Measurements from ENCODE around the gene JAM2. TPM values are rescaled to one million over a fixed set of nuclear protein-coding genes. Genes with fewer than 3 reads are reported as not detected.

JAM2 gene
- total RNA-seq, 2 donors from 2014 or later = 0.33 to 3.4 TPM

- intact Hi-C loops (cut with DNase I) = no loop called here
- peak; percentile 13 to 23 (median 16) for DNase-seq
These were observed 12.3 kb upstream of the JAM2 start for GRCh38 chr21:25626757-25627156.

GRCh38 chr21:25632296-25632695 lies 6.8 kb upstream of the JAM2 start:
- TF ChIP-seq POLR2A (IDR thresholded peaks at IDR 0.05) (no peak), CTCF (IDR thresholded peaks at IDR 0.05) (no peak)
- no peak overlapping the region for H3K27ac ChIP-seq
- no peaks in the 10 kb centered on the region for H3K36me3 ChIP-seq (replicated peaks in 1 of 2; ENCODE audit: insufficient read depth in 1 of 2, low read depth in 2 of 2)
- H3K27me3 ChIP-seq = no peaks in the 10 kb centered on the region
- DNase-seq (no peak), ATAC-seq (no peak)
- H3K4me3 ChIP-seq = no peak overlapping the region
- H3K9me3 ChIP-seq = no peaks in the 10 kb centered on the region
- no peaks in the 10 kb centered on the region for H3K4me1 ChIP-seq
- intact Hi-C loops (cut with DNase I) = no loop called here
- 89 to 95% methylated on average over 2 of the region's 2 CpGs for WGBS, 2 donors

More at GRCh38 chr21:25626757-25627156, 12.3 kb upstream of the JAM2 start:
- no peaks in the 10 kb centered on the region for H3K9me3 ChIP-seq
- no peak overlapping the region for H3K27ac ChIP-seq
- H3K36me3 ChIP-seq (replicated peaks in 1 of 2; ENCODE audit: insufficient read depth in 1 of 2, low read depth in 2 of 2) = no peaks in the 10 kb centered on the region
- no peak for ATAC-seq
- 54 to 59% methylated on average over 2 of the region's 2 CpGs for WGBS, 2 donors
- H3K4me3 ChIP-seq = no peak overlapping the region
- no peaks in the 10 kb centered on the region for H3K27me3 ChIP-seq
- H3K4me1 ChIP-seq = no peaks in the 10 kb centered on the region
- TF ChIP-seq POLR2A (IDR thresholded peaks at IDR 0.05) (no peak), CTCF (IDR thresholded peaks at IDR 0.05) (no peak)

GRCh38 chr21:25635310-25635709 lies 3.7 kb upstream of the JAM2 start:
- DNase-seq (no peak), ATAC-seq (no peak)
- Histone ChIP-seq H3K4me1 (peaks cover 16% of the 10 kb centered on the region), H3K9me3 (no peaks in the 10 kb centered on the region), H3K4me3 (no peak overlapping the region), H3K36me3 (replicated peaks in 1 of 2; ENCODE audit: insufficient read depth in 1 of 2, low read depth in 2 of 2) (no peaks in the 10 kb centered on the region), H3K27me3 (no peaks in the 10 kb centered on the region), H3K27ac (no peak overlapping the region)
- TF ChIP-seq CTCF (IDR thresholded peaks at IDR 0.05) (no peak), POLR2A (IDR thresholded peaks at IDR 0.05) (no peak)
- WGBS, 2 donors = 48 to 55% methylated on average over 8 of the region's 8 CpGs
- intact Hi-C loops (cut with DNase I) = no loop called here

DNA sequence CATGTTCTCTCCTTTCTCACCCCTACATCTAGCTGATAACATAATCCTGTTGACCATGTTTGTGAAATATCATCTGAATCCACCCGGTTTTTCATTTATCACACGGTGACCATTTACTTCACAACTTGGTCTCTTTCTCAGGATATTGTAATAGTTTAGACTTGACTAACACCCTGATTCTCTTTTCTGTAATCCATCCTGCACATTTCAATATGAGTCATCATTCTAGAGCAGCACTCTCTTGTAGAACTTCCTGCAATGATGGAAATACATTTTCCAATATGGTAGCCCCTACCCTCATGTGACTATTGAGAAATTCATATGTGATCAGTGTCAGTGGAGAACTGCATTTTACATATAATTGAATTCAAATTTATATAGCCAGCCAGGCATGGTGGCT lies 2.3 kb upstream of the JAM2 start:
- intact Hi-C loops (cut with DNase I) = no loop called here
- ATAC-seq = no peak
- H3K9me3 ChIP-seq = no peaks in the 10 kb centered on the region
- 71 to 82% methylated on average over 2 of the region's 2 CpGs for WGBS, 2 donors
- DNase-seq = no peak
- H3K4me3 ChIP-seq = no peak overlapping the region
- H3K36me3 ChIP-seq (replicated peaks in 1 of 2; ENCODE audit: insufficient read depth in 1 of 2, low read depth in 2 of 2) = no peaks in the 10 kb centered on the region
- H3K27me3 ChIP-seq = no peaks in the 10 kb centered on the region
- no peak overlapping the region for H3K27ac ChIP-seq
- peaks cover 18% of the 10 kb centered on the region for H3K4me1 ChIP-seq
- TF ChIP-seq POLR2A (IDR thresholded peaks at IDR 0.05) (no peak), CTCF (IDR thresholded peaks at IDR 0.05) (no peak)

- Histone ChIP-seq H3K4me3 (no peak overlapping the region), H3K9me3 (no peaks in the 10 kb centered on the region), H3K4me1 (peaks cover 18% of the 10 kb centered on the region), H3K36me3 (replicated peaks in 1 of 2; ENCODE audit: insufficient read depth in 1 of 2, low read depth in 2 of 2) (no peaks in the 10 kb centered on the region), H3K27ac (no peak overlapping the region), H3K27me3 (no peaks in the 10 kb centered on the region)
- ATAC-seq (no peak), DNase-seq (no peak)
- 57 to 68% methylated on average over 5 of the region's 5 CpGs for whole genome bisulfite sequencing, 2 donors
- TF ChIP-seq CTCF (IDR thresholded peaks at IDR 0.05) = no peak
- TF ChIP-seq POLR2A (IDR thresholded peaks at IDR 0.05) = no peak
- intact Hi-C loops (cut with DNase I) = no loop called here
These were observed 1.0 kb upstream of the JAM2 start for GRCh38 chr21:25637851-25638659.
